ENCODE results near the gene SHROOM1. TPM values are rescaled to one million over a fixed set of nuclear protein-coding genes. Genes with fewer than 3 reads are reported as not detected.

Gene SHROOM1
- polyA plus RNA-seq, 1 donor from 2014 or later, result 1.8 TPM

DNA sequence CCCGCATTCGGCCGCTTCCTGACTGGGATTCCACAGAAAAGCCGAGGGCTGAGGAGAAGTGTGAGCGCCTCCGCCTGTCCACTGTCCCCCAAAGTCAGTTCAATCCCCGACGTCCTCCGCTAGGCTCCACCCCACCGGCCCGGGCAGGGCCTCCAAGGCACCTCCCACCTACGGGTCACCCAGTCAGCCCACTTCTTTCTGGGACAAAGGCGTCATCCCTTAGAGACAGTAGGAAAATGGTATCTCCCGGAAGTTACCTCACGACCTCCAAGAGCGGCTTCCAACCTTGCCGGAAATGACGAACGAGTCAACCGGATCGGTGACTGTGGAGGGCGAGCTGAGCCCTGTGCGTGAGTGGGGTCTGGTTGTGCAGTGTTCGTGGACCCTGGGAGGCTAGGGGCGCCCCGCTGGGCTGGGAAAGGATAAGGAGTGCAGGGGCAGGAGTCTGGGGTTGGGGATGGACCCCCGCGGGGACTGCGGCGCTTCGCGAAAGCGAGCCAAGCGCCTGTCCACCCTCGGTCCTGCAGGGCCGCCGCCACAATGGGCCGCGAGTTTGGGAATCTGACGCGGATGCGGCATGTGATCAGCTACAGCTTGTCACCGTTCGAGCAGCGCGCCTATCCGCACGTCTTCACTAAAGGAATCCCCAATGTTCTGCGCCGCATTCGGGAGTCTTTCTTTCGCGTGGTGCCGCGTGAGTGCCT lies 36.0 kb upstream of the SHROOM1 start, which contains the start of the genes GDF9 and UQCRQ:
TSS of gene GDF9 (minus strand) at position 128 of the 704 bp plus-strand sequence. CDS start 1,936 bp downstream, outside the sequence.
TSS of gene UQCRQ (plus strand) at position 301 of the 704 bp plus-strand sequence. CDS start at position 541, 240 bp downstream.
- Histone ChIP-seq H3F3A (ENCODE audit: insufficient read depth, low read length, poor library complexity, severe bottlenecking) (peaks cover 4% of the 10 kb centered on the region), H3K9me2 (ENCODE audit: insufficient read depth, low read length) (no peaks in the 10 kb centered on the region), H3K4me2 (ENCODE audit: low read length) (peak within 1 kb of the TSS; percentile 87), H3K36me3 (ENCODE audit: insufficient read depth, low read length) (peaks cover 7% of the 10 kb centered on the region), H3K27me3 (ENCODE audit: insufficient read depth, low read depth, low read length) (no peaks in the 10 kb centered on the region), H4K20me1 (ENCODE audit: insufficient read depth) (no peaks in the 10 kb centered on the region), H3K79me2 (replicated peaks; ENCODE audit: insufficient read depth, low read length) (peaks cover 11% of the 10 kb centered on the region), H3K9me3 (ENCODE audit: low read length) (no peaks in the 10 kb centered on the region), H3K27ac (ENCODE audit: low read length) (peak within 1 kb of the TSS; percentile 97), H3K9ac (ENCODE audit: low read length) (peak within 1 kb of the TSS; percentile 98), H2AFZ (ENCODE audit: low read depth, low read length) (peak within 1 kb of the TSS; percentile 100), H3K4me3 (ENCODE audit: low read length) (peak within 1 kb of the TSS; percentile 95)
- TF ChIP-seq TAF1 (IDR thresholded peaks at IDR 0.05; ENCODE audit: low read depth), result peak; percentile 76
- no peak for TF ChIP-seq EZH2 (IDR thresholded peaks at IDR 0.05; ENCODE audit: borderline replicate concordance, insufficient read depth, low read length, poor library complexity, severe bottlenecking)
- peak; percentile 81 for TF ChIP-seq EP300 (conservative IDR thresholded peaks at IDR 0.05; ENCODE audit: poor library complexity, severe bottlenecking)
- peak; percentile 100 for TF ChIP-seq POLR2AphosphoS5 (IDR thresholded peaks at IDR 0.05)
- peak; percentile 91 for TF ChIP-seq MXI1 (conservative IDR thresholded peaks at IDR 0.05; ENCODE audit: poor library complexity, severe bottlenecking)
- TF ChIP-seq, protein P1, sequence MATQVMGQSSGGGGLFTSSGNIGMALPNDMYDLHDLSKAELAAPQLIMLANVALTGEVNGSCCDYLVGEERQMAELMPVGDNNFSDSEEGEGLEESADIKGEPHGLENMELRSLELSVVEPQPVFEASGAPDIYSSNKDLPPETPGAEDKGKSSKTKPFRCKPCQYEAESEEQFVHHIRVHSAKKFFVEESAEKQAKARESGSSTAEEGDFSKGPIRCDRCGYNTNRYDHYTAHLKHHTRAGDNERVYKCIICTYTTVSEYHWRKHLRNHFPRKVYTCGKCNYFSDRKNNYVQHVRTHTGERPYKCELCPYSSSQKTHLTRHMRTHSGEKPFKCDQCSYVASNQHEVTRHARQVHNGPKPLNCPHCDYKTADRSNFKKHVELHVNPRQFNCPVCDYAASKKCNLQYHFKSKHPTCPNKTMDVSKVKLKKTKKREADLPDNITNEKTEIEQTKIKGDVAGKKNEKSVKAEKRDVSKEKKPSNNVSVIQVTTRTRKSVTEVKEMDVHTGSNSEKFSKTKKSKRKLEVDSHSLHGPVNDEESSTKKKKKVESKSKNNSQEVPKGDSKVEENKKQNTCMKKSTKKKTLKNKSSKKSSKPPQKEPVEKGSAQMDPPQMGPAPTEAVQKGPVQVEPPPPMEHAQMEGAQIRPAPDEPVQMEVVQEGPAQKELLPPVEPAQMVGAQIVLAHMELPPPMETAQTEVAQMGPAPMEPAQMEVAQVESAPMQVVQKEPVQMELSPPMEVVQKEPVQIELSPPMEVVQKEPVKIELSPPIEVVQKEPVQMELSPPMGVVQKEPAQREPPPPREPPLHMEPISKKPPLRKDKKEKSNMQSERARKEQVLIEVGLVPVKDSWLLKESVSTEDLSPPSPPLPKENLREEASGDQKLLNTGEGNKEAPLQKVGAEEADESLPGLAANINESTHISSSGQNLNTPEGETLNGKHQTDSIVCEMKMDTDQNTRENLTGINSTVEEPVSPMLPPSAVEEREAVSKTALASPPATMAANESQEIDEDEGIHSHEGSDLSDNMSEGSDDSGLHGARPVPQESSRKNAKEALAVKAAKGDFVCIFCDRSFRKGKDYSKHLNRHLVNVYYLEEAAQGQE (IDR thresholded peaks at IDR 0.05; ENCODE audit: borderline replicate concordance), result peak; percentile 84
- TF ChIP-seq, protein P2, sequence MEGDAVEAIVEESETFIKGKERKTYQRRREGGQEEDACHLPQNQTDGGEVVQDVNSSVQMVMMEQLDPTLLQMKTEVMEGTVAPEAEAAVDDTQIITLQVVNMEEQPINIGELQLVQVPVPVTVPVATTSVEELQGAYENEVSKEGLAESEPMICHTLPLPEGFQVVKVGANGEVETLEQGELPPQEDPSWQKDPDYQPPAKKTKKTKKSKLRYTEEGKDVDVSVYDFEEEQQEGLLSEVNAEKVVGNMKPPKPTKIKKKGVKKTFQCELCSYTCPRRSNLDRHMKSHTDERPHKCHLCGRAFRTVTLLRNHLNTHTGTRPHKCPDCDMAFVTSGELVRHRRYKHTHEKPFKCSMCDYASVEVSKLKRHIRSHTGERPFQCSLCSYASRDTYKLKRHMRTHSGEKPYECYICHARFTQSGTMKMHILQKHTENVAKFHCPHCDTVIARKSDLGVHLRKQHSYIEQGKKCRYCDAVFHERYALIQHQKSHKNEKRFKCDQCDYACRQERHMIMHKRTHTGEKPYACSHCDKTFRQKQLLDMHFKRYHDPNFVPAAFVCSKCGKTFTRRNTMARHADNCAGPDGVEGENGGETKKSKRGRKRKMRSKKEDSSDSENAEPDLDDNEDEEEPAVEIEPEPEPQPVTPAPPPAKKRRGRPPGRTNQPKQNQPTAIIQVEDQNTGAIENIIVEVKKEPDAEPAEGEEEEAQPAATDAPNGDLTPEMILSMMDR (IDR thresholded peaks at IDR 0.05; ENCODE audit: poor library complexity, severe bottlenecking), result peak; percentile 64
- TF ChIP-seq SMC3 (conservative IDR thresholded peaks at IDR 0.05; ENCODE audit: poor library complexity), result peak; percentile 68
- TF ChIP-seq RAD21 (conservative IDR thresholded peaks at IDR 0.05), result peak; percentile 63

DNA sequence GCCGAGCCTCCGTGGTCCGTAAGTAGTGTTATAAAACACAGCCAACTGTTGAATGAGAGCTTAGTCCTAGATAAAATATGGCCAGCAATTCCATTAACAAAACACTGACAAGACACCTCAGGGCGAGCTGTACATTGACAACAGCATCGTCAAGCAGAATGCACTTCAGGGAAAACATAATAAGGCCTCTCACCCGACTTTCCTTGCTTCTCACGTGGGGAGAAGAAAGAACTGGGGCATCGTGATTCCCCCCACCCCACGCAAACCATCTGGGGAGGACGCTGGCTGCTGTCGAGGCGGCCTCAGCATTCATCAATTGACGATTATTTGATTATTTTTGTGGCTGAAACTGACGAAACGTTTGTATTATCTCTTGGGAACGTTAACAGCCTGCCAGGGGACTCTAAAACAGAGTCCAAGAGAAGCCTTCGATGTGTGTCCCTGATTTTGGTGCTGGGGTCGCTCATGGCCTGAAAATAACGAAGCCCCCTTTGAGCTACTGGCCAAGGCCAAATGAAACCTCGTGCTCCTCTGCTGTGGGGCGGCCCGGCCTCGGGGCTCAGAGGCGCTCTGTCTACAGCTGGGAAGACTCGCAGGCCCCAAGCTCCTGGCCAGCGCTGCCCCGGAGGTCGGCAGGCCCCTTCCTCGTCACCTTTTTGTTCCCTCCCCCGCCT lies 35.4 kb upstream of the SHROOM1 start:
- Histone ChIP-seq H3K4me3 (ENCODE audit: low read length) (peak overlapping the region; percentile 95), H4K20me1 (ENCODE audit: insufficient read depth) (no peaks in the 10 kb centered on the region), H3K9me3 (ENCODE audit: low read length) (no peaks in the 10 kb centered on the region), H3K4me2 (ENCODE audit: low read length) (peak overlapping the region; percentile 76), H3K9me2 (ENCODE audit: insufficient read depth, low read length) (no peaks in the 10 kb centered on the region), H3K27me3 (ENCODE audit: insufficient read depth, low read depth, low read length) (no peaks in the 10 kb centered on the region), H3K79me2 (replicated peaks; ENCODE audit: insufficient read depth, low read length) (peaks cover 11% of the 10 kb centered on the region), H3K36me3 (ENCODE audit: insufficient read depth, low read length) (peaks cover 7% of the 10 kb centered on the region), H3K9ac (ENCODE audit: low read length) (peak overlapping the region; percentile 98), H2AFZ (ENCODE audit: low read depth, low read length) (peak overlapping the region; percentile 100), H3K27ac (ENCODE audit: low read length) (peak overlapping the region; percentile 97), H3F3A (ENCODE audit: insufficient read depth, low read length, poor library complexity, severe bottlenecking) (peaks cover 4% of the 10 kb centered on the region)
- TF ChIP-seq, protein P1 (IDR thresholded peaks at IDR 0.05; ENCODE audit: borderline replicate concordance), result no peak
- TF ChIP-seq RAD21 (conservative IDR thresholded peaks at IDR 0.05) (no peak), EZH2 (IDR thresholded peaks at IDR 0.05; ENCODE audit: borderline replicate concordance, insufficient read depth, low read length, poor library complexity, severe bottlenecking) (no peak), POLR2AphosphoS5 (IDR thresholded peaks at IDR 0.05) (no peak), EP300 (conservative IDR thresholded peaks at IDR 0.05; ENCODE audit: poor library complexity, severe bottlenecking) (no peak), TAF1 (IDR thresholded peaks at IDR 0.05; ENCODE audit: low read depth) (no peak), MXI1 (conservative IDR thresholded peaks at IDR 0.05; ENCODE audit: poor library complexity, severe bottlenecking) (no peak), SMC3 (conservative IDR thresholded peaks at IDR 0.05; ENCODE audit: poor library complexity) (no peak)
- TF ChIP-seq, protein P2 (IDR thresholded peaks at IDR 0.05; ENCODE audit: poor library complexity, severe bottlenecking), result no peak
